C1 segment of cervical spinal cord (tissue), 14 donors: ENCODE measurements around the gene RYR3.

Experiments used
- DNase-seq, 14 donors: peaks; one replicate each; lab custom pipeline; 2025; lab: John Stamatoyannopoulos, UW

Gene RYR3

DNA sequence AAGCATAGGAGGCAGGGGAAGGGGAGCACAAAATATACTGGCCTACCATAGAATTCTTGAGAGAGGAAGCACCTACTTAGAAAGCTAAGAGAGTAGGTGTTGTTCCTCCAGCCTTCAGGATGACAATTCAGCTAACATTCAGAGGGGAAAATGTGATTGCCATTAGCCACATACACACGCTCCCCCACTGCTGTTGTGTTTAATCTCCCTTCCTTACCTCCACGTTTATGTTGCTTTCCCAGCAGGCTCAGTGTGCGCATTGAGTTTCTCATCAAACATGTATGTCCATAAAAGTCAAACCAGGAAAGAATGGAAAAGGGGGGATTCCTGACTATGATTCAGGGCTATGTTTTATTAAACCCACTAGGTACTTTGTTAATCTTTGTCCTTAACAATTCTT, 512.4 kb downstream of the RYR3 start:
- DNase-seq, result no peak

GRCh38 chr15:33825453-33825852, 514.7 kb downstream of the RYR3 start:
- no peak for DNase-seq

- no peak for DNase-seq
Measured at GRCh38 chr15:33826201-33826600, 515.4 kb downstream of the RYR3 start.

GRCh38 chr15:33830351-33830750, 519.6 kb downstream of the RYR3 start:
- DNase-seq, result no peak

DNA sequence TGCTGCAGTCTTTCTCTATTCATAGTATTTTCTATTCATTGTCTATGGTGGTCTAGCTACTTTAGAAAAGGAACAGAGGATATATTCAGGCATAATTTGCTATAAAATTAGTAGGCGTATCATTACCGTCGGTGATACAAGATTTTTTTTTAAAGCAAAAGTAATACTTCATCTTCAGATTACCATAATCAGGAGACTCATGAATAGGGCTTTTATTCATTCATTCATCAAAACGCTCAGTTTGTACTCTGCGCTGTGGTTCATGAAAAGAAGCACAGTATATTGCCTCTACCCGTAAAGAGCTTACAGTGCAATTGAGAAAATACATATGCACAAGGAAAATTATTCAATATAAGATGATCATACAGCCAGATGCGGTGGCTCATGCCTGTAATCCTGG, 520.9 kb downstream of the RYR3 start:
- DNase-seq, result no peak

GRCh38 chr15:33834892-33835743, 524.4 kb downstream of the RYR3 start:
- no peak for DNase-seq

GRCh38 chr15:33837294-33837693, 526.5 kb downstream of the RYR3 start:
- DNase-seq, result no peak

DNA sequence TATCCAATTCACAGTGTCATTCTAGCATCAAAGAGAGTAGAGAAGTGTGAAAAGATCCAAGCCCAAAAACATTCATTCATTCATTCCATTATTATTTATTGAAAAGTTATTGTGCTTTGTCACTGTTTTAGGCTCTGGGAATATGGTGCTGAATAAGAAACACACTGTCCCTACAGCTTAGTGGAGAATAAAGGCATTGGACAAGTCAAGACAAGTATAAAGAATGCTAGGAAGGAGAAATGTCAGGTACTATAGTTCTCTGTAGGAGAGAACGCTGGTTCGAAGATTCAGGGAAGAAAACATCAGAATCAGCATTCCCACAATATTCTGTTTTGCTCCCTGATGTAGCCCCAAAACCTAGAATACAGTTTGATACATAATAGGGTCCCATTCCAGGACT, 528.8 kb downstream of the RYR3 start:
- DNase-seq, result no peak

DNA sequence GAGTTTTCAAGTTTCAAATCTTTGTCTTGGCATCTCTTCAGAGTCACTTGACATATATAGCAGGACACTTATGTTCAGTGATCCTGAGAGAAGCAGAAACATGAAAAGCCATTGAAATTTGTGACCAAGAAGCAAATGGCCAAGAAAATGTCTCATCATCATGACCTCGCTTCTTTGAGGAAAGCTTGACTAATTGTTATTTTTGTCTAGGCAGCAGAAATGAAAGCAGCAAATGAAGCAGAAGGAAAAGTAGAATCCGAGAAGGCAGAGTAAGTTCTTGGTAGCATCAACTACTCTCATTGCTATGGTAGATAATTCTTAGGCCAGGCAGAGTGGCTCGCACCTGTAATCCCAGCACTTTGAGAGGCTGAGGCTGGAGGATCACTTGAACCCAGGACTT, 529.8 kb downstream of the RYR3 start:
- no peak for DNase-seq

- no peak for DNase-seq
Measured at GRCh38 chr15:33844186-33844585, 533.4 kb downstream of the RYR3 start.

- no peak for DNase-seq
Measured at GRCh38 chr15:33844597-33844996, 533.8 kb downstream of the RYR3 start.

DNA sequence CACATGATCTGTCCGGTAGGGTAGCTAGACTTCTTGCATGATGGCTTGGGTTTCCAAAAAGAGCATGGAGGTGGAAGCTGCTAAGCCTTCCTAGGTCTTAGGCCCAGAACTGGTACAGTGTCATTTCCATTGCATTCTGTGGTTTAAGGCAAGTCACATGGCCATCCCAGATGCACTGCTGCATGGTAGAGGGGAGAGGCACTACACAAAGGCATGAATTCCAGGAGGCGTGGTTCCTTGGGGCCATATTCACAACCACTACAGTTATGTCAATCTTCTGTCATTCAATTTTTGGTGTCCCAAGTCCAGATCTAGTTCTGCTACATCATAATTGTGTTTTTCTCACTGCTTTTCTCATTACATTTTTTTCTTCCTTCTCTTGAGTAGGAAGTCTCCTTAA, 535.4 kb downstream of the RYR3 start:
- no peak for DNase-seq

DNA sequence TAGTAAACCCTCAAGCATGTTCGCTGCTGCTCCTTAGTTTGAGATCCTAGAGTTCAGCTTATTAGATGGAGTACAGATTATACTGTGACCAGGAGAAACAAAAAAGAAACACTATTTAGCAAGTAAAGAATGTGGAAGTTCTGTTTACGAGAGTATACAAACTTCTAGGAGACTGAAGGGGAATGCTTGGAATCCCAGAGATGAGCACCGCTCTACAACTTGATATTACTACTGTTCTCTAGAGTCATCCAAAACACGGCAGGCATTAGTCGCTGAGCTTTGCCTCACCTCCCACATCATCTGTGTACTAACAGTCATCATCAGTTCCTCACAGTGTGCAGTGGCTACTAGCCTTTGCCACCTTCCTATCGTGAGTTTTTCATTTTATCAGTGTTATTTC, 536.1 kb downstream of the RYR3 start:
- no peak for DNase-seq

GRCh38 chr15:33848011-33848410, 537.2 kb downstream of the RYR3 start:
- no peak for DNase-seq

DNA sequence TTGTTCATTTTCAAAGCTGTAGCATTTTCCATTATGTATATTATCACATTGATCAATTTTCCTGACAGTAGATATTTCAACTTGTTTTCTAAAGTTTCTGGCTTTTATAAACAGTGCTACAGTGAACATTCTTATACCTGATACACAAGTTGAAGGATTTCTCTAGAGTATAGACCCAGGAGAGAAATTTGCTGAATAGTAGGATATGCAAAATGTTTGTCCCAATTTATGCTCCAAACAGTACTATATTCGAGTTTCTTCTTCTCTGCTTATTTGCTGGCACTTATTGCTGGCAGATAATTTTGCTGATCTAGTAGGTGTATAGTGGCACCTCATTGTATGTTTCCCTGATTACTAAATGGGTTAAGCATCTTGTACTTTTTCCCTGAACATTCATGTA, 540.3 kb downstream of the RYR3 start:
- no peak for DNase-seq

DNA sequence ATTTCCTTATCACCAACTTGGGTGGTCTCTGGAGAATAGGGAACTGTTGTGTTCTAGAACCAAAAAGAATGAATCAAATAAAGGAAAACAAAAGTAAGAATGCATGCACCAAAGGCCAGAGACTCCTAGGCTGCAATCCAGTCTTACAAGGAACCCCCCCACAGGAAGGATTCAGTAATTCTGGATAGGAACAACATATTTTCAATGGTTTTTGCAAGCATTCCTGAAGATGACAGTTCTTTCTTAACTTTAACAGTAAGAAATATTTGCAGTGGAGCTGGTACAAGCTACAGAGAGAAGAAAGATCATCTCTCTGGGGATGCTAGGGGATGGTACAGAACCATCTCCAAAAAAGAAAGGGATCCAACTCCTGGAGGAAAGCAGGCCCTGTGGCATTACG, 541.3 kb downstream of the RYR3 start:
- no peak for DNase-seq

DNA sequence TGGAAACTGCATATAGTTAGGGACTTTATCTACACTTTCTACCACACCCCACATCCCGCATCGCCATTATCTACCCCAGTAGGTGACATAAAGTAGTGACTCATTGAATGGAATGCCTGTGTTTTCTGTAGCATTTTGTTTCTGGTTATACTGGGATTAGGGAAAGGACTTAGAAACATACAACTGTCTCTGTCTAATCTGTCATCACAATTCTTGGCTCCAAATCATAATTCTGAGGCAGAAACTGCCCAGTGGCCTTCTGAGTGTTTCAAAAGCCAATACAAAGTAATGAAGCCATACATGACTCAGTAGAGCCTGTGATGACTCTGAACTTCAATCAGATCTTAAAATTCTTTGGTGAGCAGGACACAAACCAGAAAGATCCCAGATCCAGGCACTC, 541.8 kb downstream of the RYR3 start:
- no peak for DNase-seq

GRCh38 chr15:33857726-33858125, 547.0 kb downstream of the RYR3 start:
- no peak for DNase-seq

DNA sequence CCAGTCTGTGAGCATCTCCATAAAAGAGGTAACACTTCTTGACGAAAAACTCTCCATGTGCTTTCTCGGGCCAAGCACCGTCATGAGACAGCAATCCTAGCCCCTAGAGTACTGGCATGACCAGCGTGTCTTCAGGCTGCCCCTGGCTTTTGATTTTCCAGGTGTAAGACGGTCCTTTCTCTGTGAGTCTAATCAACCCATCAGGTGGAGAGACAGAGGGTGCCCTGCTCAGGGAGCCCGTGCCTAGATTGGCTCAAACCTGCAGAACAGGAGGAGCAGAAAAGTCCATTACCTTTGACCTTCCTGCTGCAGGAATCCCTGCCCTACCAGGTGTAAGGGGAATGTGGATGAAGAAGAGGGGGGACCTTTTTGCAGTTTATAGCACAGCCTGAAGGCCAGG, 548.1 kb downstream of the RYR3 start:
- no peak for DNase-seq

GRCh38 chr15:33859992-33860545, 549.3 kb downstream of the RYR3 start:
- DNase-seq, result no peak

DNA sequence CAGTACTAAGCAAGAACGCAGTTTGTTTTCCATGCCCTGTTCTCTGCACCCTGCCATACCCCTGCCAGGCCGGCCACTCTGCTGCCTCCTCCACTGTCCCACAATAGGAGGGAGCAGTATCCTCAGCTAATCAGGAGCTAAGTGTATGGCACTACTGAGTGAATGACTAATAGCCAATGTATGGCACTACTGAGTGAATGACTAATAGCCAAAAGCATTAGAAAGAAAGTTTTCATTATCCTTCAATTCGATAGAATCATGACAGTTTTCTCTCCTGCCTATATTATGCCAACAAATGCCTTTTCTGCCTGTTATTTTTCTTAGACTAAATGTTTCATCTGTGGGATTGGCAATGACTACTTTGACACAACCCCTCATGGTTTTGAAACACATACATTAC, 550.0 kb downstream of the RYR3 start:
- DNase-seq, result no peak

- no peak for DNase-seq
Measured at GRCh38 chr15:33864360-33865075, 553.8 kb downstream of the RYR3 start.

GRCh38 chr15:33865416-33865815, 554.6 kb downstream of the RYR3 start:
- DNase-seq, result no peak
